SK-MEL-5 (cell line): ENCODE results near the gene SOX2. TPM values are rescaled to one million over a fixed set of nuclear protein-coding genes. Genes with fewer than 3 reads are reported as not detected.
"Not testable (repeated sequence)": the region's sequence is repeated elsewhere in the genome, so short reads cannot be mapped to it uniquely, and the experiment has no call there.

ENCODE experiments used
- DNase-seq: peaks from one replicate; pipeline ENCODE4 v3.0.0-alpha.2; 2016; ENCODE audit warnings: low read depth, low spot score
- in situ Hi-C: cut with HindIII; loops from 2 replicates; pipeline ENCODE4 v1.10.0; 2016; ENCODE audit warnings: low sequenced_read_pairs, high pct_unique_total_duplicates, low pct_unique_long_range_greater_than_20kb
- total RNA-seq: library from RNA; depleted of rRNA; stranded (reverse); fragments of >200 nt; shearing (Covaris generic); gene quantifications from 2 replicates; pipeline ENCODE4 v1.2.3, GENCODE V29; 2014

The SOX2 gene
- total RNA-seq, 1 experiment from 2014 or later, result 1.2 TPM

GRCh38 chr3:181728470-181729340 is 17.0 kb downstream of the SOX2 start:
- no peak for DNase-seq
- in situ Hi-C loops, result no loop called here

- no peak for DNase-seq
- in situ Hi-C loops, result no loop called here
Measured at GRCh38 chr3:181729341-181729869, 17.7 kb downstream of the SOX2 start.

- in situ Hi-C loops, result no loop called here
- no peak for DNase-seq
Measured at GRCh38 chr3:181730316-181730715, 18.6 kb downstream of the SOX2 start.

GRCh38 chr3:181730934-181731333 is 19.2 kb downstream of the SOX2 start:
- DNase-seq, result no peak
- in situ Hi-C loops, result no loop called here

GRCh38 chr3:181735911-181736310 is 24.2 kb downstream of the SOX2 start:
- in situ Hi-C loops, result no loop called here
- DNase-seq, result no peak

GRCh38 chr3:181738551-181738950 is 26.8 kb downstream of the SOX2 start:
- no peak for DNase-seq
- in situ Hi-C loops, result no loop called here

GRCh38 chr3:181739628-181740027 is 27.9 kb downstream of the SOX2 start:
- in situ Hi-C loops, result no loop called here
- peak; percentile 24 for DNase-seq

GRCh38 chr3:181741417-181741816 is 29.7 kb downstream of the SOX2 start:
- DNase-seq, result no peak
- in situ Hi-C loops, result no loop called here

- DNase-seq, result peak; percentile 100
Measured at GRCh38 chr3:181752202-181752671, 40.5 kb downstream of the SOX2 start.

GRCh38 chr3:181753391-181753790 is 41.7 kb downstream of the SOX2 start:
- no peak for DNase-seq
- in situ Hi-C loops, result no loop called here

More at GRCh38 chr3:181752202-181752671, 40.5 kb downstream of the SOX2 start:
- in situ Hi-C loops, result no loop called here

GRCh38 chr3:181755959-181756358 is 44.2 kb downstream of the SOX2 start:
- in situ Hi-C loops, result no loop called here
- DNase-seq, result no peak

GRCh38 chr3:181756645-181757297 is 45.0 kb downstream of the SOX2 start:
- no peak for DNase-seq
- in situ Hi-C loops, result no loop called here

GRCh38 chr3:181757694-181758306 is 46.1 kb downstream of the SOX2 start:
- no peak for DNase-seq
- in situ Hi-C loops, result no loop called here

GRCh38 chr3:181761906-181762305 is 50.2 kb downstream of the SOX2 start:
- no peak for DNase-seq
- in situ Hi-C loops, result no loop called here

- DNase-seq, in situ Hi-C loops: not testable (repeated sequence)
Measured at GRCh38 chr3:181764033-181764432, 52.3 kb downstream of the SOX2 start.
